Colonic mucosa (tissue), 4 donors: ENCODE measurements around the gene COL2A1. TPM values are rescaled to one million over a fixed set of nuclear protein-coding genes. Genes with fewer than 3 reads are reported as not detected.

ENCODE experiments used
- DNase-seq: peaks from one replicate; pipeline ENCODE4 v3.0.0-alpha.2; 2020
- H3K27ac ChIP-seq: fragments of 200-600 bp; one replicate; pipeline ENCODE4 v1.8.0; 2021
- H3K27me3 ChIP-seq: fragments of 200-600 bp; one replicate; pipeline ENCODE4 v1.8.0; 2021
- H3K36me3 ChIP-seq: fragments of 200-600 bp; one replicate; pipeline ENCODE4 v1.8.0; 2021
- H3K4me1 ChIP-seq: fragments of 200-600 bp; one replicate; pipeline ENCODE4 v1.8.0; 2021; ENCODE audit warnings: mild to moderate bottlenecking
- H3K4me3 ChIP-seq: fragments of 200-600 bp; one replicate; pipeline ENCODE4 v1.8.0; 2021
- H3K9ac ChIP-seq, 2 donors: one replicate each; pipeline ENCODE4 v1.7.0; 2013; ENCODE audit warnings: control low read depth in 2 of 2, low read depth in 2 of 2, low read length in 2 of 2
- H3K9me3 ChIP-seq: fragments of 200-600 bp; one replicate; pipeline ENCODE4 v1.8.0; 2021
- intact Hi-C: fragments of 100-400 bp; cut with DNase I; formaldehyde crosslinking; loops from one replicate; pipeline ENCODE4 v1.14.1; 2022
- total RNA-seq, 2 donors: library from RNA; stranded (reverse); fragmentation: NEBNext Ultra II Directional in 1 of 2; extraction: Animal tissue kit (Norgen Biotek cat#: 25700) in 1 of 2; gene quantifications; one replicate each; pipeline ENCODE4 v1.2.1, GENCODE V29; 2021
- TF ChIP-seq, protein P1 (sequence below): fragments of 200-600 bp; IDR thresholded peaks from one replicate; pipeline ENCODE4 v1.8.0; 2022; ENCODE audit warnings: antibody characterized with exemption, mild to moderate bottlenecking
- donor health status: healthy.
- donor health status: DM: no; HTN: no; CAD: no.
- donor health status: DM: no; HTN: no; CAD: no.

The COL2A1 gene
- total RNA-seq, 2 donors from 2014 or later = 1.1 to 1.3 TPM

DNA sequence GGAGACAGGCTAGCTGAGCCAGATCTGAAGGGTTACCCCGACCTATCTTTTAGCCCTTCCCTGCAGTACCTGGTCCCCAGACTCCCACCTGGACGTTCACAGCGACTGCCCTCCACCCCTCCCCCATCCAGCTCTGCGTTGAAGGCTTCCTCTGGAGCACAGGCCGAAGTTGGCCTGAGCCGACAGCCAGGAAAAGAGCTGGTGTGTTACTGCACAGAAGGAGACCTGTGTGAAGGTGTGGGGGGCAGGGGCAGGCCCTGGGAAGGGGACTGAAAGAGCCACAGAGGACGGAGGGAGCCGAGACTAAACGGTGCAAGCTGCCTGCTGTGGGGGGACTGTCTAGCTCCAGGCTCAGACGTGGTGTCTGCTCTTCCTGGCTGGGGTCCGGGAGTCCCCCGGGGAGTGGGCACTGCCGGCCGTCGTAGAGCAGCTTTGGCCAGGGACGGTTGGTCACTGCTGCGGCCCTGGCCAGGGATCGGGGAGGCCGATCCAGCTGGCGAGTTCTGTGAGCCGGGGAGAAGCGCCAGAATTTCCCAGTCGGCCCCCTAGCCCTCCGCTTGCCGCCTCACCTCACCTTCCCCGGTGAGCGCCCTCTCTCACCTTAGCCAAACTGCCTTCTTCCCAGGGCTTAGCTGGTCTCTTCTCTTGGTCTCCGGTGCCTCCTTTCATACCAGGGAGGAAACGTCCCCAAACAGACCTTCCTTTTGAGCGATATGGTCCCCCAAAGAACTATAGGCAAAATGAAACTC lies 899 bp upstream of the COL2A1 start:
- H3K27me3 ChIP-seq = peaks cover 59% of the 10 kb centered on the region
- H3K4me1 ChIP-seq = peaks cover 28% of the 10 kb centered on the region
- H3K9ac ChIP-seq = no peak overlapping the region
- H3K27ac ChIP-seq = no peak overlapping the region
- no peaks in the 10 kb centered on the region for H3K36me3 ChIP-seq
- TF ChIP-seq, protein P1, sequence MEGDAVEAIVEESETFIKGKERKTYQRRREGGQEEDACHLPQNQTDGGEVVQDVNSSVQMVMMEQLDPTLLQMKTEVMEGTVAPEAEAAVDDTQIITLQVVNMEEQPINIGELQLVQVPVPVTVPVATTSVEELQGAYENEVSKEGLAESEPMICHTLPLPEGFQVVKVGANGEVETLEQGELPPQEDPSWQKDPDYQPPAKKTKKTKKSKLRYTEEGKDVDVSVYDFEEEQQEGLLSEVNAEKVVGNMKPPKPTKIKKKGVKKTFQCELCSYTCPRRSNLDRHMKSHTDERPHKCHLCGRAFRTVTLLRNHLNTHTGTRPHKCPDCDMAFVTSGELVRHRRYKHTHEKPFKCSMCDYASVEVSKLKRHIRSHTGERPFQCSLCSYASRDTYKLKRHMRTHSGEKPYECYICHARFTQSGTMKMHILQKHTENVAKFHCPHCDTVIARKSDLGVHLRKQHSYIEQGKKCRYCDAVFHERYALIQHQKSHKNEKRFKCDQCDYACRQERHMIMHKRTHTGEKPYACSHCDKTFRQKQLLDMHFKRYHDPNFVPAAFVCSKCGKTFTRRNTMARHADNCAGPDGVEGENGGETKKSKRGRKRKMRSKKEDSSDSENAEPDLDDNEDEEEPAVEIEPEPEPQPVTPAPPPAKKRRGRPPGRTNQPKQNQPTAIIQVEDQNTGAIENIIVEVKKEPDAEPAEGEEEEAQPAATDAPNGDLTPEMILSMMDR = no peak
- DNase-seq = no peak
- intact Hi-C loops = no loop called here
- no peak overlapping the region for H3K4me3 ChIP-seq
- H3K9me3 ChIP-seq = no peaks in the 10 kb centered on the region

DNA sequence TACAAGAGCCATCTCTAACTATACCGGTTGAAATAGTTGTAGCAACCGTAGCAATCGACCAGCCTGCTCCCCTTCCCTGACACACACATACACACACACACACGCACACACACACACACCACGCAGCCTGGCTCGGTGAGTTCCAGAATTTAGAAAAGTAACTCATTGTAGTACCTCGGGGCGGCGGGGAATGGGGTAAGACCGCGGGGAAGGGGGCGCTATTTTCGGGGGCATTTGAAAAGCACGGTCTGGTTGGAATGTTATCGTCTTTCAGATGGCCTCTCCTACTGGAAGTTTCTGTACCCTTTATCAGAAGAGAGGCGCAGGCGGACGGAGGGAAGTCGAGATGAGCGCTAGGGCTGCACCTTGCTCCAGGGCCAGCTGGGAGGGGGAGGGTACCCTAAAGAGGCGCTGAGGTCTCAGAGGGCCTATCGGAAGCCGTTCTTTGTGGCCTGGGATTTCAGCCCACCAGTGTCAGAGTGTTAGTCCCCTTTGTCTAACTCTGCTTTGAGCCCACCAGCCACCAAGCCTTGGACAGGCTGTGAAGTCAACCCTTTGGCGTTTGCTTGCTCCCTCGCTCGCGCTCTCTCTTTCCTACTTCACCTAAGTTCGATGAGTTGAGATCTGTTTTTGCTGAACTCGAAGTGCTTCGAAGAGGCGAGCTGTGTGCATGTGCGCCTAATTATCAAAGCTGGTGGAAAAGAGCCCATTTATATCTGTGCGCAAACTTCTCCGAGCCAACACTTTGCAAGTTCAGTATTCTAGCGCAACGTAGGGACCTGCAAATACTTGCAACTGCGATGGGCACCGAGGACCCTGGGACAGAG lies 837 bp downstream of the COL2A1 start:
- H3K4me1 ChIP-seq = peaks cover 28% of the 10 kb centered on the region
- H3K4me3 ChIP-seq = peak overlapping the region; percentile 26
- no peak overlapping the region for H3K9ac ChIP-seq
- no peaks in the 10 kb centered on the region for H3K9me3 ChIP-seq
- intact Hi-C loops = no loop called here
- DNase-seq = no peak
- no peaks in the 10 kb centered on the region for H3K36me3 ChIP-seq
- TF ChIP-seq, protein P1 = no peak
- no peak overlapping the region for H3K27ac ChIP-seq
- peaks cover 60% of the 10 kb centered on the region for H3K27me3 ChIP-seq

DNA sequence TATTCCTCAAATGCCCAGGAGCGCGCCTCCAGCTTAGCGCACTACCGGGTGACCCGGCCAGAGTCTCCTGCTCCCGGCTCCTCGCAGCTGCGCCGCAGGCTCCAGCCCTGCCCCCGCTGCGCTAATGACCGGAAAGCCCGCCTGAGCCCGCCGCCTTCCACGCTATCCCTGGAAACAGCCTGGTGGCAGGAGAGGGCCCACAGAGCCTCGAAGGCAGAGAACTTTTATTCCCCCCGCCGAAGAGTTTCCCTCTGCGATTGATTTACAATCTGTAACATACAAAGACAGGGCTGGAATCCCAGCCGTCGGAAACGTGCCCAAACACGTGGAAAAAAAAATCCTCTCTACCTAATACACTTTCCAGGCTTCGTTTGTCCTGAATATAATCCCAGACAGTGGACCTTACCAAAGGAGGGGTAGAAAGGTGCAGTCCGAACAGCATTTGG lies 1.5 kb downstream of the COL2A1 start:
- no peak overlapping the region for H3K4me3 ChIP-seq
- H3K4me1 ChIP-seq = peaks cover 28% of the 10 kb centered on the region
- intact Hi-C loops = no loop called here
- no peak overlapping the region for H3K9ac ChIP-seq
- DNase-seq = no peak
- peaks cover 60% of the 10 kb centered on the region for H3K27me3 ChIP-seq
- H3K9me3 ChIP-seq = no peaks in the 10 kb centered on the region
- no peak overlapping the region for H3K27ac ChIP-seq
- TF ChIP-seq, protein P1 = no peak
- H3K36me3 ChIP-seq = no peaks in the 10 kb centered on the region

DNA sequence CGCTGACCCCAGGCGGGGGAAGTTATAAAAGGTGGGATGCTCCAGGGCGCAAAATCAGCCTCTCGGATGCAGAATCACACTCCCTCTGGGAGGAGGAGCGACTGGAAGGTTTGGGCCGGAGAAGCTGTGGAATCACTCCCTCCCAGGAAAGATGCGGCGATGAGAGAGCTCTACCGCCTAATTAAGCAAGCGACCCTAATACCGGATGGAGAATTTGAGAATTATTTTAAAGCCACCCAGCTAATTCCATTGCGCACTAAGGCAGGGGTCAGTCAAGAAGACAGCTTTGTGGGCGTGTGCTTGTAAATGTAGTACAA lies 1.9 kb downstream of the COL2A1 start:
- Histone ChIP-seq H3K9me3 (no peaks in the 10 kb centered on the region), H3K4me3 (no peak overlapping the region), H3K27me3 (peaks cover 60% of the 10 kb centered on the region), H3K27ac (no peak overlapping the region), H3K9ac (peak overlapping the region in 1 of 2 donors; percentile 24), H3K4me1 (peaks cover 28% of the 10 kb centered on the region), H3K36me3 (no peaks in the 10 kb centered on the region)
- DNase-seq = no peak
- TF ChIP-seq, protein P1 = no peak
- intact Hi-C loops = no loop called here

DNA sequence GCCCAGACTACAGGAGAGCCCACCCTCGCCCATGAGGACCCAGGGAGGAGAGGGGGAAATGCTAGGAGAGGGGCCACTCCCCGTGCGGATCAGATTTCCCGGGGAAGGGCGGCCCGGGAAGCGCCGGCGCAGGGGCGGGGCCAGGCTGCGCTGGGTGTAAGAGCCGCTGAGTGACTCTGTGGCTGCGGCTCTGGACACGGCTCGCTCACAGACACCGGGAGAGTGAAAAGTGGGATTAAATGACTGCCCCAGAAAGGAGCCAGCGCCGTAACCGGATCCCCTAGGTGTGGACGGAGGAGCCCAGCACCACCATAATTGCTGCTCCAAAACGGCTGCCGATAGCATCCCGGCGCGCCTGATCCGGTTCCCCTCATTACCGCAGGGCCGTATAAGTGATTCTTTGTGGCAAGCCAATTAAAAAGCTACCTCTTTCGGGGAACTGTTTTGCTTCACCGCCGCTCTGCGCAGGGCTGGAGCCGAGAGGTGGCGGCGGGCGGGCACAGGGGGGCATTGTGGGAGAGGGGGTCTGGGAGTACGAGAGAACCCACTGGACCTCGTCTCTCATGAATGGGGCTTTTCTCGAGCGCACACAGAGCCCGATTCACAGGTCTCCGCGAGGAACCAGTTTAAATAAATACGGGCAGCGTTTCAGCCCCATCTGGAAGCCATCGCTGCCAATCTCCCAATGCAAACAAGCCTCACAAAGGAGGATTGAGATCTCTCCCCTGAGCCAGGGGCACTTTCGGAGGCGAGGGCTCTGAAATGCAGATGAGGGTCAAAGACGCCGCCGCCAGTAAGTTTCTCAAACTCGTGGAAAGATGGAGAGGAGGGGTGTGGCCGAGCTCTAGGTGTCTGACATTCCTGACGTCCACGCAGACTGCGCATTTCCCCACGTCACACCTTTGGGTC lies 2.5 kb downstream of the COL2A1 start:
- Histone ChIP-seq H3K27ac (no peak overlapping the region), H3K4me3 (peak overlapping the region; percentile 33), H3K9me3 (no peaks in the 10 kb centered on the region), H3K4me1 (peaks cover 28% of the 10 kb centered on the region), H3K27me3 (peaks cover 60% of the 10 kb centered on the region), H3K36me3 (no peaks in the 10 kb centered on the region), H3K9ac (peak overlapping the region; percentile 12 to 24)
- intact Hi-C loops = no loop called here
- DNase-seq = peak; percentile 69
- TF ChIP-seq, protein P1 = no peak
